IMR-90 (cell line): Measurements from ENCODE around the gene TTC38. TPM values are rescaled to one million over a fixed set of nuclear protein-coding genes. Genes with fewer than 3 reads are reported as not detected.

ENCODE experiments used
- ATAC-seq: fragments of 200-7000 bp; cut with Tn5 transposase; 2 replicates; pipeline ENCODE4 v1.9.1; 2020; ENCODE audit warnings: low read depth, mild to moderate bottlenecking, moderate library complexity
- BruUV-seq: library from RNA; stranded (reverse); fragments of 400-500 nt; replicated peaks from 2 replicates; lab custom pipeline; 2021; lab: Mats Ljungman, UMichigan
- CTCF ChIA-PET: fragments of 300-600 bp; formaldehyde crosslinking; extraction: SDS; loops from one replicate; lab custom pipeline; 2021; ENCODE audit warnings: antibody characterized with exemption; lab: Yijun Ruan, JAX
- POLR2A ChIA-PET: fragments of 300-600 bp; sonication (Branson Sonifier 250); formaldehyde crosslinking; loops from one replicate; lab custom pipeline; 2022; ENCODE audit warnings: antibody characterized with exemption; ENCODE audit not compliant: unreplicated experiment; lab: Charles Lee
- DNase-seq: peaks from one replicate; pipeline ENCODE4 v3.0.0; 2013
- H2AFZ ChIP-seq: replicated peaks from 2 replicates; pipeline ENCODE3; 2013; ENCODE audit warnings: low read length, mild to moderate bottlenecking; ENCODE audit not compliant: poor library complexity
- H2AK5ac ChIP-seq: 2 replicates; pipeline ENCODE4 v1.6.1; 2013; ENCODE audit warnings: low read depth, low read length, inconsistent platforms
- H2AK9ac ChIP-seq: replicated peaks from 2 replicates; pipeline ENCODE3; 2013; ENCODE audit warnings: mild to moderate bottlenecking, low read depth, low read length, moderate library complexity; ENCODE audit not compliant: poor library complexity
- H2BK120ac ChIP-seq: 2 replicates; pipeline ENCODE4 v1.6.1; 2013; ENCODE audit warnings: low read depth, low read length, inconsistent platforms
- H2BK15ac ChIP-seq: 3 replicates; pipeline ENCODE4 v1.6.1; 2013; ENCODE audit warnings: low read depth, low read length, inconsistent platforms
- H2BK20ac ChIP-seq: 2 replicates; pipeline ENCODE4 v1.6.1; 2013; ENCODE audit warnings: low read depth, mild to moderate bottlenecking, inconsistent platforms, low read length, moderate library complexity
- H2BK5ac ChIP-seq: 2 replicates; pipeline ENCODE4 v1.6.1; 2013; ENCODE audit warnings: mild to moderate bottlenecking, low read depth, low read length, inconsistent platforms; ENCODE audit not compliant: poor library complexity, severe bottlenecking
- H3K14ac ChIP-seq: replicated peaks from 2 replicates; pipeline ENCODE4 v1.6.1; 2013; ENCODE audit warnings: low read depth, low read length, inconsistent platforms
- H3K18ac ChIP-seq: 2 replicates; pipeline ENCODE4 v1.6.1; 2013; ENCODE audit warnings: low read depth, low read length, control low read depth
- H3K23ac ChIP-seq: 2 replicates; pipeline ENCODE4 v1.6.1; 2013; ENCODE audit warnings: low read depth, low read length, inconsistent platforms
- H3K27ac ChIP-seq: 2 replicates; pipeline ENCODE4 v1.5.1; 2013; ENCODE audit warnings: mild to moderate bottlenecking, control low read depth, low read length; ENCODE audit not compliant: insufficient read depth
- H3K27me3 ChIP-seq: 2 replicates; pipeline ENCODE4 v1.6.1; 2013; ENCODE audit warnings: low read length; ENCODE audit not compliant: control insufficient read depth, insufficient read depth
- H3K36me3 ChIP-seq: 2 replicates; pipeline ENCODE4 v1.6.1; 2013; ENCODE audit warnings: low read length, mixed read lengths; ENCODE audit not compliant: control insufficient read depth, insufficient read depth
- H3K4ac ChIP-seq: 2 replicates; pipeline ENCODE4 v1.6.1; 2013; ENCODE audit warnings: low read depth, low read length, inconsistent platforms
- H3K4me1 ChIP-seq: 2 replicates; pipeline ENCODE4 v1.6.1; 2013; ENCODE audit warnings: low read length, mixed read lengths; ENCODE audit not compliant: control insufficient read depth, insufficient read depth
- H3K4me2 ChIP-seq: 2 replicates; pipeline ENCODE4 v1.6.1; 2013; ENCODE audit warnings: low read depth, mild to moderate bottlenecking, control low read depth, low read length, moderate library complexity
- H3K4me3 ChIP-seq: 2 replicates; pipeline ENCODE4 v1.5.1; 2013; ENCODE audit warnings: low read depth, mild to moderate bottlenecking, control low read depth, low read length, moderate library complexity; ENCODE audit not compliant: insufficient read depth
- H3K56ac ChIP-seq: 2 replicates; pipeline ENCODE4 v1.6.1; 2013; ENCODE audit warnings: low read length, inconsistent platforms; ENCODE audit not compliant: insufficient read depth; ENCODE audit errors: extremely low read depth
- H3K79me1 ChIP-seq, 2 experiments: 2 replicates each; pipeline ENCODE4 v1.6.1; 2013; ENCODE audit warnings: low read length in 2 of 2, inconsistent platforms in 1 of 2, low read depth in 1 of 2
- H3K9ac ChIP-seq: 2 replicates; pipeline ENCODE4 v1.6.1; 2013; ENCODE audit warnings: low read depth, low read length, control low read depth
- H3K9me1 ChIP-seq: 2 replicates; pipeline ENCODE4 v1.6.1; 2013; ENCODE audit warnings: low read length, inconsistent platforms; ENCODE audit not compliant: insufficient read depth
- H3K9me3 ChIP-seq: 2 replicates; pipeline ENCODE4 v1.6.1; 2013; ENCODE audit warnings: low read length; ENCODE audit not compliant: control insufficient read depth, insufficient read depth
- H4K20me1 ChIP-seq: 2 replicates; pipeline ENCODE4 v1.6.1; 2013; ENCODE audit warnings: low read length, inconsistent platforms; ENCODE audit not compliant: insufficient read depth
- H4K5ac ChIP-seq: 2 replicates; pipeline ENCODE4 v1.6.1; 2013; ENCODE audit warnings: mild to moderate bottlenecking, low read depth, low read length, control low read depth
- H4K8ac ChIP-seq, 2 experiments: 2 replicates each; pipeline ENCODE4 v1.6.1; 2013; ENCODE audit warnings: low read depth in 2 of 2, low read length in 2 of 2, control low read depth in 1 of 2, inconsistent platforms in 1 of 2
- H4K91ac ChIP-seq: 2 replicates; pipeline ENCODE4 v1.6.1; 2013; ENCODE audit warnings: low read depth, low read length, inconsistent platforms; ENCODE audit not compliant: insufficient read depth
- CEBPB ChIP-seq: IDR thresholded peaks from 2 replicates; pipeline ENCODE4 v1.6.1; 2012; ENCODE audit warnings: low read depth, low read length, improper control_type of control experiment
- CHD1 ChIP-seq: IDR thresholded peaks from 2 replicates; pipeline ENCODE4 v1.6.1; 2012; ENCODE audit warnings: low read depth, low read length, improper control_type of control experiment
- MAFK ChIP-seq: IDR thresholded peaks from 2 replicates; pipeline ENCODE4 v1.6.1; 2012; ENCODE audit warnings: low read depth, low read length, improper control_type of control experiment
- MAZ ChIP-seq: IDR thresholded peaks from 2 replicates; pipeline ENCODE4 v1.6.1; 2012; ENCODE audit warnings: low read depth, mild to moderate bottlenecking, low read length, improper control_type of control experiment, moderate library complexity, borderline replicate concordance
- NFE2L2 ChIP-seq: fragments of 150-350 bp; IDR thresholded peaks from 2 replicates; pipeline ENCODE4 v1.6.1; 2016; ENCODE audit warnings: low read depth, mild to moderate bottlenecking, low read length
- POLR2A ChIP-seq: IDR thresholded peaks from 2 replicates; pipeline ENCODE4 v1.6.1; 2012; ENCODE audit warnings: mild to moderate bottlenecking, low read depth, low read length
- RAD21 ChIP-seq: IDR thresholded peaks from 2 replicates; pipeline ENCODE4 v1.6.1; 2012; ENCODE audit warnings: low read length, improper control_type of control experiment
- RCOR1 ChIP-seq: IDR thresholded peaks from 2 replicates; pipeline ENCODE4 v1.6.1; 2012; ENCODE audit warnings: mild to moderate bottlenecking, low read length, improper control_type of control experiment; ENCODE audit not compliant: insufficient replicate concordance
- RFX5 ChIP-seq: IDR thresholded peaks from 2 replicates; pipeline ENCODE4 v1.8.0; 2012; ENCODE audit warnings: low read depth, mild to moderate bottlenecking, low read length, moderate library complexity
- SMC3 ChIP-seq: fragments of 150-350 bp; IDR thresholded peaks from 2 replicates; pipeline ENCODE4 v1.6.1; 2016; ENCODE audit warnings: low read depth, mild to moderate bottlenecking, antibody characterized with exemption, low read length, moderate library complexity
- WGBS, 2 experiments: methylation state at CpG; one replicate each; pipeline versions ENCODE4 v1.1.5 to v1.1.7; 2013; ENCODE audit warnings: missing lambda C conversion rate in 2 of 2; ENCODE audit not compliant: insufficient read length in 1 of 2; ENCODE audit errors: extremely low coverage in 2 of 2; 5-methylcytosine and 5-hydroxymethylcytosine counted together
- dilution Hi-C: fragments of 300-500 bp; cut with HindIII; formaldehyde crosslinking; loops from one replicate; pipeline ENCODE4 v1.14.3; 2018; ENCODE audit warnings: low sequenced_read_pairs; ENCODE audit not compliant: unreplicated experiment
- in situ Hi-C: fragments of 300-500 bp; cut with MboI; formaldehyde crosslinking; loops from 3 replicates; pipeline ENCODE4 v1.14.3; 2019; ENCODE audit warnings: low sequenced_read_pairs, inconsistent platforms, mixed read lengths
- intact Hi-C: fragments of 100-400 bp; cut with micrococcal nuclease; formaldehyde crosslinking; loops from 2 replicates; pipeline ENCODE4 v1.10.0; 2022
- polyA plus RNA-seq, 3 experiments: library from polyadenylated mRNA; depleted of rRNA; stranded (reverse); fragments of >200 nt; gene quantifications; 2 replicates each; pipeline ENCODE4 v1.2.3, GENCODE V29; 2012; ENCODE audit warnings: low replicate concordance in 1 of 3
- total RNA-seq: library from RNA; depleted of rRNA; stranded (reverse); fragments of >200 nt; gene quantifications from 2 replicates; pipeline ENCODE4 v1.2.3, GENCODE V29; 2012
- TF ChIP-seq, protein P1 (sequence below): fragments of 150-350 bp; IDR thresholded peaks from 2 replicates; pipeline ENCODE4 v1.6.1; 2016; ENCODE audit warnings: low read depth, mild to moderate bottlenecking, low read length, moderate library complexity, borderline replicate concordance
- TF ChIP-seq, protein P2 (sequence below): fragments of 150-350 bp; IDR thresholded peaks from 2 replicates; pipeline ENCODE4 v1.6.1; 2017; ENCODE audit warnings: mild to moderate bottlenecking, antibody characterized with exemption, low read length, low read depth
- TF ChIP-seq, protein P3 (sequence below): conservative IDR thresholded peaks from 2 replicates; pipeline ENCODE4 v1.5.1; 2012; ENCODE audit warnings: mild to moderate bottlenecking, low read depth, low read length, improper control_type of control experiment

TTC38 gene
- total and polyA plus RNA-seq, 2 of the 4 experiments (the other 2 are of a cell fraction), result 43.6 to 52.3 TPM

DNA sequence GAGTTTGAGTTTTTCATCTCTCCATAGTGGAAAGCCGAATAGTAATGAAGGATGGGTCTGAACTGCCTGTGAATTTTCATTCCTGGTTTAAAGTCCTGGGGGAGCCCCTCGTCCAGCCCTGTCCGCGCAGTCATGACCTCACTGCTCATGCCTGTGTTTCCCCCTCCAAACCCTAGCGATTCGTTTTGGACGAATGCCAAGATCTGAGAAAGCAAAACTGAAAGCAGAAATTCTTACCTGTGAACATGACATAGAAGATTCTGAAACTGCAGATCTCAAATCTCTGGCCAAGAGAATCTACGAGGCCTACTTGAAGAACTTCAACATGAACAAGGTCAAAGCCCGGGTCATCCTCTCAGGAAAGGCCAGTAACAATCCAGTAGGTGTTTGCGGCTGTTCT is 48.2 kb upstream of the TTC38 start:
- Histone ChIP-seq H3K4me1 (no peaks in the 10 kb centered on the region), H3K18ac (no peak overlapping the region), H3K4me3 (no peak overlapping the region), H4K20me1 (no peaks in the 10 kb centered on the region), H2BK20ac (no peak overlapping the region), H4K5ac (no peak overlapping the region), H2BK5ac (no peak overlapping the region), H2BK15ac (no peak overlapping the region), H3K4ac (no peak overlapping the region), H3K9me1 (peaks cover 16% of the 10 kb centered on the region; the same call in 1 of the 2 replicates), H2AK9ac (no peak overlapping the region), H3K36me3 (peaks cover 36% of the 10 kb centered on the region), H3K79me1 (no peaks in the 10 kb centered on the region), H2AK5ac (no peak overlapping the region), H2BK120ac (no peak overlapping the region), H2AFZ (no peak overlapping the region), H3K23ac (no peak overlapping the region), H3K9ac (no peak overlapping the region), H3K56ac (no peak overlapping the region), H4K8ac (no peak overlapping the region), H3K27me3 (no peaks in the 10 kb centered on the region), H3K4me2 (no peak overlapping the region), H4K91ac (no peak overlapping the region), H3K27ac (no peak overlapping the region), H3K9me3 (no peaks in the 10 kb centered on the region), H3K14ac (no peak overlapping the region)
- 93% methylated on average over 6 of the region's 10 CpGs; no CpG with 5 or more reads in 1 of the 2 experiments for WGBS, 2 experiments
- ChIA-PET CTCF (no interaction called here), POLR2A (no interaction called here)
- in situ Hi-C loops (no loop called here), intact Hi-C loops (no loop called here), dilution Hi-C loops (no loop called here)
- ATAC-seq (no peak), DNase-seq (no peak)
- BruUV-seq, result no TSS peak
- TF ChIP-seq, protein P1, sequence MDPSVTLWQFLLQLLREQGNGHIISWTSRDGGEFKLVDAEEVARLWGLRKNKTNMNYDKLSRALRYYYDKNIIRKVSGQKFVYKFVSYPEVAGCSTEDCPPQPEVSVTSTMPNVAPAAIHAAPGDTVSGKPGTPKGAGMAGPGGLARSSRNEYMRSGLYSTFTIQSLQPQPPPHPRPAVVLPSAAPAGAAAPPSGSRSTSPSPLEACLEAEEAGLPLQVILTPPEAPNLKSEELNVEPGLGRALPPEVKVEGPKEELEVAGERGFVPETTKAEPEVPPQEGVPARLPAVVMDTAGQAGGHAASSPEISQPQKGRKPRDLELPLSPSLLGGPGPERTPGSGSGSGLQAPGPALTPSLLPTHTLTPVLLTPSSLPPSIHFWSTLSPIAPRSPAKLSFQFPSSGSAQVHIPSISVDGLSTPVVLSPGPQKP, result no peak
- TF ChIP-seq RFX5 (no peak), RCOR1 (no peak), CEBPB (no peak), MAFK (no peak), SMC3 (no peak), RAD21 (no peak), CHD1 (no peak), MAZ (no peak), NFE2L2 (no peak), POLR2A (no peak)
- TF ChIP-seq, protein P2, sequence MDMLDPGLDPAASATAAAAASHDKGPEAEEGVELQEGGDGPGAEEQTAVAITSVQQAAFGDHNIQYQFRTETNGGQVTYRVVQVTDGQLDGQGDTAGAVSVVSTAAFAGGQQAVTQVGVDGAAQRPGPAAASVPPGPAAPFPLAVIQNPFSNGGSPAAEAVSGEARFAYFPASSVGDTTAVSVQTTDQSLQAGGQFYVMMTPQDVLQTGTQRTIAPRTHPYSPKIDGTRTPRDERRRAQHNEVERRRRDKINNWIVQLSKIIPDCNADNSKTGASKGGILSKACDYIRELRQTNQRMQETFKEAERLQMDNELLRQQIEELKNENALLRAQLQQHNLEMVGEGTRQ, result no peak
- TF ChIP-seq, protein P3, sequence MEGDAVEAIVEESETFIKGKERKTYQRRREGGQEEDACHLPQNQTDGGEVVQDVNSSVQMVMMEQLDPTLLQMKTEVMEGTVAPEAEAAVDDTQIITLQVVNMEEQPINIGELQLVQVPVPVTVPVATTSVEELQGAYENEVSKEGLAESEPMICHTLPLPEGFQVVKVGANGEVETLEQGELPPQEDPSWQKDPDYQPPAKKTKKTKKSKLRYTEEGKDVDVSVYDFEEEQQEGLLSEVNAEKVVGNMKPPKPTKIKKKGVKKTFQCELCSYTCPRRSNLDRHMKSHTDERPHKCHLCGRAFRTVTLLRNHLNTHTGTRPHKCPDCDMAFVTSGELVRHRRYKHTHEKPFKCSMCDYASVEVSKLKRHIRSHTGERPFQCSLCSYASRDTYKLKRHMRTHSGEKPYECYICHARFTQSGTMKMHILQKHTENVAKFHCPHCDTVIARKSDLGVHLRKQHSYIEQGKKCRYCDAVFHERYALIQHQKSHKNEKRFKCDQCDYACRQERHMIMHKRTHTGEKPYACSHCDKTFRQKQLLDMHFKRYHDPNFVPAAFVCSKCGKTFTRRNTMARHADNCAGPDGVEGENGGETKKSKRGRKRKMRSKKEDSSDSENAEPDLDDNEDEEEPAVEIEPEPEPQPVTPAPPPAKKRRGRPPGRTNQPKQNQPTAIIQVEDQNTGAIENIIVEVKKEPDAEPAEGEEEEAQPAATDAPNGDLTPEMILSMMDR, result no peak
